GM20431 (cell line): ENCODE data around the gene NOD1.

Source experiments
- in situ Hi-C: fragments of 300-500 bp; cut with MseI, MboI; formaldehyde crosslinking; loops from one replicate; pipeline ENCODE4 v1.15.0; 2020; ENCODE audit warnings: low sequenced_read_pairs; ENCODE audit not compliant: unreplicated experiment

Gene NOD1

DNA sequence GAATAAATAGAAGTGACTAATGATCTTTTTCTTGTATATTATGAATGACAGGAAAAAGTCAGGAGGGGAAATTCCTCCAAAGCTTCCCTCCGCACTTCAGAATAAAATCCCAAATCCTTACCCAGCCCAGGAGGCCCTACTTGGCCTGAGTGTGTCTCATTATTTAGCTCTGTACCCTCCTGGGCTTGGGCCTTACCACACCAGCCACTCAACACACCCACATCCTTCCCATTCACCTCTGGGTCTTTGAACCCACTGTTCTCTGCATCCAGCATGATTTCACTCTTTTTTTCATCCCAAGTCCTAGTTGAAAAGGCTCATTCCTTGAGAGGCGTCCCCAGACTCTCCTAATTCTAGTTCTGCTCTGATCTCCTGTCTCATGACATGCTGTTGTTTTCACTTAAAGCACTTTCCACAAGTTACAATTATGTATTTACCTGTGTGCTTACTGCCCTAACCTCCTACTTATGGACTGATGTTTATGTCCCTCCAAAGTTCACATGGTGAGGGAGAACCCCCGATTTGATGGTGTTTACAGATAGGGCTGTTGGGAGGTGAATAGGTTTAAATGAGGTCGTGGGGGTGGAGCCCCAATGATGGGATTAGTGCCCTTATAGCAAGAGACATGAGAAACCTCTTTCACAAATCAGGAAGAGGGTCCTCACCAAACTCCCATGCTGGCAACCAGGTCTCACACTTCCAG is 6.4 kb downstream of the NOD1 start:
- in situ Hi-C loops, result no loop called here

DNA sequence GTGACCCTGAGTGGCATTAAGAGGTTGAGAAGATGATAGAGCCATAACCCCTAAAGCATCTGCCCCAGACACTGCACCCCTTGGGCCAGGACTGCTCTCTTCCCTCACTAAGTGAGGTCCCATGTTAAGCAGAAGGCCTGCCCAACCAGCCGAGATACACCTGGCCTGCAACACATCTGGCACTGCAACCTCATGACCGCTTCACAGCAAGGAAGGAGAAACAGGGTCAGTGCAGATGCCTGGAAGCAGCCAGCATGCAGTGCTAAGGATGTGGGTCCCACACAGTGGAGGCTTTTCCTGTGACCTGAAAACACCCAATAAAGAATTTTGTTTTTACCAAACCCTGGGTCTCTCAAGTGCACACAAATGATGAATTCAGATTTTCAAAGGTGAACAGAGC is 7.4 kb downstream of the NOD1 start:
- in situ Hi-C loops, result no loop called here

DNA sequence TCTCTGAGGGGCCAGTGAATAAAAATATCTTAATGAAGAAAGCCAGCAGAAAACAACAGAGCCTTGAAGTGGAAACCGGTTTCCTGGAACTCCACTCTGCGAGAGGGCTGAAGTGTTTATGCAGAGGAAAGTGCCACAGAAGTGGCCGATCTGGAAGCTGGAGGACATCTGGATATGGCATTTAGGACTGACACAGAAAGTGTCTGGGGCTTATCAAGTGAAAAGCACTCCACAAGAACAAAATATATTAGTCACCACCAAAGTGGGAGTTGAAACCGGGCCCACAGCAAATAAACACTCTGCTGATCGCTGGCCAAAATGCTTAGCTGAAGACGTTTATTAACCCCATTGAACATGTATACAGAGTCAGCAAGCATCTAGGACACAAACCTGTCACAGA is 7.8 kb downstream of the NOD1 start:
- in situ Hi-C loops, result no loop called here

DNA sequence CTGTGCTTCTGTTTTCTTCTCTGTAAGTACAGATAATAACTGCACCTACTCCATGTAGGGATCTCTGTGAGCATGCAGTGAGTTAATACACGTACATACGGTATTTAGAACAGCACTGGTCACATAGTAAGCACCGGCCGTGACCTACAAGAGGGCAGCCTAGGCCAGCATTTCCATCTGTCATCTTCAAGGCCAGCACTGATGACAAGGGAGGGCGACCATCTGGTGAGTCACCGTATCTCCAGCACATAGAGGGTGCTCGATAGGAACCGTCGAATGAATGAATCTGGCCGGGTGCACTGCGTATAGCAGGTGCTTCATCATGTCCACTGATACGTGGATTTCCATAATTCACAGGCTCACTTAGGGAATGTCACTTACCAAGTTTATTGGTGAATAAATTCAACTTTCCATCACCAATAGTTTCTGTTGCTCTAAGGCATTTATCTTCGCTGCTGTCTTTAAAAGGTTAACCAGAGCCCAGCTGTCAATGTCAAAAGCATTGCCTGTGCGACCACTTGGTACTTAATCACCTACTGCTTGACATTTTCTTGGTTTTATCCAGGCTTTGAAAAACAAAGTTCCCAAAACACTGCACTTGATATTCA is 8.3 kb downstream of the NOD1 start:
- in situ Hi-C loops, result no loop called here

DNA sequence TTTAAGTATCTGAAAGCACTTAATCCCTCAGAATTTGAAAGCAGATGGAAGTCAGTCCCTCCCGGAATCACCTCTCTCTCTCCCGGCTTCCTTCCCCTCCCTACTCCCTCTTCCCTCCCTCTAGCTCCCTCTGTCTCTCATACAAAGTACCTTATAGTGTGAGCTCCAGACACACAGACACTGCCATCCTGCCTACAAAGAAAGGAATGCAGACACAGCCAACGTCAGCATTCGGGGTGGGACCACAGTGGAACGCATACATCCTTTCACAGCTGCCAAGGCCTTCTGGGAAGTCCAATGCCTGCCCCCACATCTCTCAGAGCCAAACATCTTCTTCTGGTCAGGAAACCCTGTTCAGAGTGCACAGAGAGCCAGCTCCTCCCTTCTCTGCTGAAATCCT is 9.3 kb downstream of the NOD1 start:
- in situ Hi-C loops, result no loop called here

DNA sequence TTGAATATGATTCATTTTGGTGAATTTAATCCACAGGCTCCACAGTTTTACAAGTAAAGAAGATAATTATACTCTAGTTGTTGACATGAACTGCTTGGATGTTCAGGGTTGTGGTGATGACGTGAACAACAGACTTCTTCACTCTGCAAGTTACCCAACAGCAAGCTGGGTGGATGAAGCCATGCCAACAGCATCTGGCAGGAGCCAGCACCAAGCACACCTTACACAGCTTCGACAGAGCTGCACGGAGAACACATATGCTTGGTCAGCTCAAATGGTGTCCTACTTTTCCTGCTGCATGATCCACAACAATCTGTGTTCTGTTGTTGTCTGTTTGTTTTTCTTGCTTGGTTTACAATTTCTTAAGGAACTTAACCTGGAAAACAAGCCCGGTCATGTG is 9.8 kb downstream of the NOD1 start:
- in situ Hi-C loops, result no loop called here

DNA sequence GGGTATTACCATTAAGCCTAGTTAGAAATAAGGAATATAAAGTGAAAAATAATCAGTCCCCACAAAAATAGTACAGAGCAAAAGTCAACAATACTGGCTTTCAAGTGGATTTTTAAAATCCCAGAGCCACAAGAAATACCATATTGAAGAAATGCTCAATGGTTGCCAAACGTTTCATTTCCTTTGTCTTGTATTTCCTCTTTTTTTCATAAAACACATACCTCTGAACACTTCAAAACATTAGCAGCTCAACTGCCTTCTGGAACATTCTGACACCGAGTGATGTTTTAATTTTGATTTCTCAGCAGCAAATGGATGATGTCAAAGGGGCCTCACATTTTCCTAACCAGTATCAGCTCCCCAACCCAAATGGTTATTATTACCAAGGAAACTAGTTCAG is 10.5 kb downstream of the NOD1 start:
- in situ Hi-C loops, result no loop called here

DNA sequence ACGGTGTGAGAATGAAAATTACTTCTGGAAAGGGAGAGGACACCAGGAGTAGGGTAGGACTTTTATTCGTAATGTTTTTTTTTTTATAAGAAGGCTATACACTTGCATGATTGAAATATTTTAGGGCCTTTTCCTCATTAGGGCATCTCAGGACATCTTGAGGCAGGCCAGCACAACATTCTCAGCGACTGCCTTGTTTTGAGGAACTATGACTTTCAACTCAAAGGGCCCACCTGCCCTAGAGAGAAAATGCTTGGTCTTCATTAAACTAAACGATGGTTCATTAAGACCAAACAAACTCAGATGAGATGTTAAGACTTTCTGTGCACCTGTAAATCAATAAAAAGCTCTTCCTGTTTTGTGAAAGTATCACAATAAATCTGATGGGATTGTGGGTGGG is 11.3 kb downstream of the NOD1 start:
- in situ Hi-C loops, result no loop called here

DNA sequence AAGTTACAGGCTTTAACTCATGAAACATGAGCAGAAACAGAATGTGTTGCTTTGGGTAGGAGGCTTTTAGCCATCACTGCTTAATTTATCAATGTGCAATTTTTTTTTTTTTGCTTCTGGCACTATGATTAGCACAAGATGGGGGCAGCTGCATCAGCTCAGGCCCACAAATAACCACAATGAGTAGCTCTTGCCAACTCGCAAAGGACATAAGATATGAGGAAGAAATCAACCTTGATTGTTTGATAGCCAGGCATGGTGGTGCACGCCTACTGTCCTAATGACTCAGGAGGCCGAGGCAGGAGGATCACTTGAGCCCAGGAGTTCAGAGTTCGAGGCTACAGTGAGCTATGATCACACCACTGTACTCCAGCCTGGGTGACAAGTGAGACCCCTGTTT is 12.3 kb downstream of the NOD1 start:
- in situ Hi-C loops, result no loop called here

DNA sequence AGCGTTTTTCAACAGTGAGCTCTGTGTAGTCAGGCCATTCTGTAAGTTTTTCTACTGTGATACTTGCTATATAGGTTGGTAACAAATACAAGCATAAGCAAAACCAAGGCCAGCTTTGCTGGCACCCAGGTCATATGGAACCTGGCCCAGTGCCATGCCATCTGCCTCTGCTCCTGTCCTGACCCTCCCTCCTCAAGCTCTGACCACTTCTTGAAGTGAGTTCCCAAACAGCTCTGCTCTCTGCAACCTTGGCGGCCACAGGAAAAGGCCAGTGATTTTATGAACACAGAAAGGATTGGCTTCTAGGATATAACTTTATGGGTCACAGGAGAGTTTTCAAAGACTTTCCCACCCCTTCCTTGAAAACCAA is 12.8 kb downstream of the NOD1 start:
- in situ Hi-C loops, result no loop called here

DNA sequence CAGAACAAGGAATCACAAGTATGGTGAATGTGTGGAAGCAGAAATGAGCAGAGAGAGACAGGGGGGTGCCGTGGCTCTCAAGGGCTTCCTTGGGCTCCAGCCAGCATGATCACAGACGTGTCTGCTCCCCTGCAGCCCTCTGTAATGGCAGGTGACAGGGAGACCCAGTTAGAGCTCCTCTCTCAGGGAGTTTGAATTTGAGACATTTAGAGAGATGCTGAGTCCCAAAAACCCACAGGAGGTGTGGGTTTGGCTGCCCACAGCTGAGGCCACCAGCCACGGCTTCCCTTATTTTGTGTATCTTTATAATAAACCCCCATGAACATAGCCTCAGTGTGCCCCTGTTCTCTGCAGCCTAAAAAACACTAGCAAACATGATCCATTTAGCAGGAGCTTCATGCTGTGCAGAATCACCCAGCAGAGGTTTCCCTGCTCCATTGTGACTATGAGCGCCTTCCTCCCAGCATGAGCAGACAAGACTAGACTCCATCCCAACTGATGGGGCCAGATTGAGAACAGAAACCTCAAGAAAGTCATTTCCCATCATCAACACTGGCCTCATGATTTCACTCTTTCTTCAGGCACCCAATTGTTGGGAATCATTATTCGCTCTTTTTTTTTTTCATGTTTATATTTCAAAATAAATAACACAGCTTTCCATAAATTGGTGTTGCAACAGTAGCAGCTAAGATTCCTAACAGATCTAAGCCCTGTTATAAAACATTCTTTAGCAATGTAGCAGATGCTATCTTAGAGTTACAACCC is 13.4 kb downstream of the NOD1 start:
- in situ Hi-C loops, result no loop called here

DNA sequence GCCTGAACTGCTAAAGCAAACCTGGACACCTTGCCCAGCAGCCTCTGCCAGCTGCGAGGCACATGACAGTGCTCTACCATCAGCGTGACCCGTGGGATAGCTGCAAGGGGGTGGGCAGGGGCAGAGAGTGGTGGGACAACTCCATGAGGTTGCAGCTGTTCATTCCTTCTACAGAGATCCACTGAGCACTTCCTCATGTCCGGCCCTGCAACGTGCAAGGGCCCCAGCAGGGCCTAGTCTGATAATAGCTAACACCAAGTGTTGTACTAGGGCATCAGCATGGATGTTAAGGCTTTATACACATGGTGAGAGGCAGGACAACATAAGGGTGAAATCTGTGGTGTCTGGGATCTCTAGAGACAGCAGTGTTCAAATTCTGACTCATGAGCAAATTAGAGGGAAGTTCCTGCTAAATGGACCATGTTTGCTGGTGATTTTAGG is 14.3 kb downstream of the NOD1 start:
- in situ Hi-C loops, result no loop called here

DNA sequence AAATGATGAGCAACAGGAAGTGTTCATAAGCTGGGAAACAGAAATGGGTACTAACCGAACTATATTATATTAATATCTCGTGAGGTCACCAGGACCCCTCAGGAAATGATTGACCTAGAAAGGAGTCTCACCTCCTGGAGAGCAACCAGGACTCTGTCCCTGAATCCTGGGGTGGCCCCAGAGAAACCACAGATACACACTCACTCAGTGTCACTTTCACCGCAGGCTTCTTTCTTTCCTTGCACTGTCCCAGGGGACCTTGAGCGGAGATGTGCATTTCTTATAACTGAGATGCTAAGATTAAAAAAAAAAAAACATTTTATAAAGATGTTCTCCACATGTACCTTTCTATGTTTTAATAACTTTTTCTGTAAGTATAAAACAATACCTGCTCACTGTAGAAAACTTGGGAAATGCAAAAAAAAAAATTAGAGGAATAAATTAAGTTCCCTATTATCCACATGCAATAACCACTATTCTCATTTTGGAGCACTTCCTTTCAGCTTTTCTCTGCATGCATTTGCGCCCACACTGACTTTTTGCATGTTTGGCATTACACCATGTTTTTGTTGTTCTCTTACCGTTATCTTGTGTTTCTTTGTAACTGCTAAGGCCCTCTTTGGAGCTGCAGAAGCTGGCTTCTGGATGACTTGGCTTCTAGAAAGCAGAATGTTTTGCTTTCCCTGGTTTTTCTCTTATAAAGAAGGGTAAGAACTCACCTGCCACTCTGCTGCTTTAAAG is 15.0 kb downstream of the NOD1 start:
- in situ Hi-C loops, result no loop called here

DNA sequence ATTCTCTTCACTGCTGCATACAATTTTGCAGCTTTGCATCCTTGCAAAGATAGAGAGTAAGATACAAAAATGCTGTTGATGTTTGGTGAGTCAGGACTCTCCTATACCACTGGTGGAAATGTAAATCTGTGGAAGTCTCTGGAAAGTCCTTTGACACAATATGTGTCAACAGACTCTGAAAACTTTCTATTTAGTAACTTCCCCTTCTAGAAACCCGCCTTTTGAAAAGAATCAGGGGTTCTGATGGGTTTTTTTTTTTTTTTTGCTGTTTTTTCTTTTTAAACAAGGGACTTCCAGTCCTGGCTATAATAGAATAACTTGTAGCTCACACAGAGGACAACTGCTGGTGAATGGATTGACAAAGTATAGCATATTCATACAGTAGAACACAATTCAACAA is 16.4 kb downstream of the NOD1 start:
- in situ Hi-C loops, result no loop called here

DNA sequence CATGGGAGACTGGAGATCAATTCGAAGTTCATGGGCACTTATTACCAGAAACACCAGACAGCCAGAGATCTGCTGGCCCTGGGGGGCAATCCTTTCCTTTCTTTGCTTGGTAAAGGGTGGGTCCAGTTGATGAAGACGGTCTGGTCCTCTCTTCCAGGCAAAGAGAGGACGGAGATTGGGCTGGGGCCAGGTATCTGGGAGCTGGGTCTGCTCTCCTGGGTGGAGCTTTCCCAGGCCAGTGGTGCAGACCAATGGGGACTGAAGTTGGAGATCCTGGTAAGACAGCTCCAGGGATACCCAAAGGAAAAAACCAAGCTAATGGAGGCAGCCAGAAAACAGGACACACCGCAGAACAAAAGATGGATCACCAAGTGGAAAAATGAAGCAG is 18.3 kb downstream of the NOD1 start:
- in situ Hi-C loops, result no loop called here

DNA sequence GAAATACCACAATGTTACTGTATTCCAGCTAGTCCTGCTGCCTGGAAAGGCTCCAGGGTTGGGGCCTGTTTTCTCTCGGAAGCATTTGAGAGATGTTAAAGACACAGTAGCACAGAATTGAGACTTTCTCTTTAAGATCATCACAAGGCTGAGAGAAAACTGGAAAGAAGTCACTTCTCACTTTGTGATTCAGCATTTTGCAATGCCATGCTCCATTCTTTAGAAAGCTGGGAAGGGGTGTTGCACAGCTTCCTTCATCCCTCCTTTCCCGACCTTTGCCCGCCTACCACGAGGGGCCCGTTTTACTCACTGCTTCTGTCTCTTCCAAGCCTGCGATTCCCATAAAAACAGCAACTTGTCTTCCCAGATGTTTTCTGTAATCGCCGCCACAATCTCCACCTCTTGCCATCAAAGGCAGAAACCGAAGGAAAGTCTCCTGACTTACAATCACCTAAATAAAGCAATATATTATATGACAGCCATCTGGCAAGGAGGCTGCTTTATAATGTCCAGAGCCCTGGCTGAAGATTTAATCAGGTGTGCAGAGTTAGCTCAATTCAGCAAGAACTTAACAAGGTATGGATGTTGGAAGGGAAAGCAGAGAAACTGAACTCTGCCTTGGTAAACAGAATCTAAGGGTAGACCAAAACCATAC is 18.9 kb downstream of the NOD1 start:
- in situ Hi-C loops, result no loop called here

DNA sequence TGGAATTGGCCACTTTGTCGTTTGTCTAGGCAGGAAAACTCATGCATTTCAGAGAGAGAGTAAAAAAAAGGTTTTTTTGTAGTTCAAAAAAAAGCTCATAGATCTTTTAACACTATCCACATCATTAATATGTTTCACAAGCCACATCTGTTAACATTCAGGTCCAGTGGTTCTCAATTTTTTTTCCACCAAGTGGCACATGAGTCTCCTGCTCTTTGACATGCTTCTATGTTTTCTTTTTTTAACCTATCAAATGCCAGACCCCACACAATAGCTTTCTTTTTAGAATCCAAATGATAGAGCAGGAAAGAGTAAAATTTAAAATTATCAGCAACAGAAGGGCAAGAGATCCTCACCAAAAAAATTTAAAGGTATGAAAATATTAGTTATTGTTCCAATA is 20.3 kb downstream of the NOD1 start:
- in situ Hi-C loops, result no loop called here

DNA sequence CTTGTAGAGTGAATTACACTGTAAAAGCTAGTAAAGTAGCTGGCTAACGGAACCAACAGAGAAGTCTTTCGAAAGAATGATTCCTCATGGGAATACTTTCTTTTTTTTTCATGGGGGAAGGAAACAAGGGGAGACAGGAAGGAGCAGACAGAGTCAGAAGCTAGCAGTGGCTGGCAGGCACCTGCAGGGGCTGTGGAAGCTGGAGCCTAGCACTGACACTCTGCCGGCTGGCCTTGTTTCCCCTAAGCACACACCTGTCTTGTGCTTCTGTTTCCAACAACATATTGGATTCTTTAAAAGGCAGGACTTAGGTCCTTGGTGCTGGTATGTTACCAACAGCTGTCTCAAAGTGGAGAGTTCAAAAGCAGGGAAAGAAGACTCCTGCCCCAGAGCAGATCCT is 24.7 kb downstream of the NOD1 start:
- in situ Hi-C loops, result no loop called here

DNA sequence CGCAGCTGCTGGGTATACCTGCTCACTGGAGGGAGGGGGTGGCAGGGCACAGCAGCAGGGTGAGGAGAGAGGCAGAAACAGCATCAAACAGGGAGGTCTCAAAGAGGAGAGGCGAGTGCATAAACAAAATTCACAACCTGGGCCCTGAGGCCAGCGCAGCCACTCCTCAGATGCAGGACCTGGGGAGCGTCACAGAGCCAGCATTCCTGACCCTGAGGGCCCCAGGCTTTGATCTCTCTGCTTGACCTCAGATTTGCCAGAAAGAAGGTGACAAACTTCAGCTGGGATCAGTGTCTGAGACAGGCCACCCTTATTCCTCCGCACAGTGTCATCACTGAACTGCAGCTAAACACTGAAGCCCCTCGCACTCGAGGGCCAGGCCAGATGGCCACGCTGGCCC is 25.6 kb downstream of the NOD1 start:
- in situ Hi-C loops, result no loop called here

DNA sequence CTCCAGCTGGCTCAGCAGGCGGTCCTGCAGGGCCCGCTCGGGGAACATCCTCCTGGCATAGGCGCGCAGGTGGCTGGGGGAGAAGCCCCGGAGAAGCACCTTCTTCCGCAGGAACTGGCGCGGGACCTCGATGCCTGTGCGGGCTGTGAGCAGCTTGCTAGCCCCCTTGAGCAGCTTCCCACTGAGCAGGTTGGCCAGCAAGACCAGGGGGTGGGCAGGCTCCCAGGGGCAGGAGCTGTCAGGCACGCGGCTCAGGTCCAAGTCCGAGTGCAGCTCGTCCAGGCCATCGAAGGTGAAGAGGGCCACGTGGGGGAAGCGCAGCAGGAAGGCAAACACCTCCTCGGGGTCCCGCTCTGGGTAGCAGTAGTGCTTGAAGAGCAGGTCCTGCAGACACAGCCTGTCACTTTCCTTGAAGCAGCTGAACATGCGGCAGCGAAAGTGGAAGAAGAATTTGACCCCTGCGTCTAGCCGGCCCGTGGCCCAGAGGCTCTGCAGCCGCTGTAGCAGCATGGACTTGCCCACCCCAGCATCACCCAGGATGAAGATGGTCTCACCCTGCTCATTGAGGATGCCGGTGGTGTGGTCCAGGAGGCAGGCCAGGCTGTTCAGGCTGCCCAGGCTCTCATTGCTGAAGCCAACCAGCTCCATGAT is 26.2 kb downstream of the NOD1 start:
- in situ Hi-C loops, result no loop called here
